Trophoblast cell (in vitro differentiated cells and primary cell): ENCODE data around the gene C11orf86.
"Not testable (repeated sequence)": the region's sequence is repeated elsewhere in the genome, so short reads cannot be mapped to it uniquely, and the experiment has no call there.

ENCODE experiments used
- DNase-seq, 2 donors: peaks; one replicate each; pipeline ENCODE4 v3.0.0-alpha.2; 2016
- H2AFZ ChIP-seq: 2 replicates; pipeline ENCODE4 v1.6.1; 2013; ENCODE audit warnings: low read length, moderate library complexity, mild to moderate bottlenecking; ENCODE audit not compliant: insufficient read depth, poor library complexity
- H2AK5ac ChIP-seq: 2 replicates; pipeline ENCODE4 v1.6.1; 2013; ENCODE audit warnings: mild to moderate bottlenecking, low read length
- H2BK120ac ChIP-seq: 2 replicates; pipeline ENCODE4 v1.6.1; 2013; ENCODE audit warnings: low read length, mild to moderate bottlenecking, moderate library complexity; ENCODE audit not compliant: insufficient read depth, poor library complexity
- H2BK12ac ChIP-seq: 2 replicates; pipeline ENCODE4 v1.6.1; 2013; ENCODE audit warnings: mild to moderate bottlenecking, low read length, moderate library complexity
- H2BK5ac ChIP-seq: 2 replicates; pipeline ENCODE4 v1.6.1; 2013; ENCODE audit warnings: low read length, low read depth, moderate library complexity, mild to moderate bottlenecking; ENCODE audit not compliant: poor library complexity
- H3K14ac ChIP-seq: 2 replicates; pipeline ENCODE4 v1.6.1; 2013; ENCODE audit warnings: mild to moderate bottlenecking, low read length
- H3K18ac ChIP-seq: 2 replicates; pipeline ENCODE4 v1.6.1; 2013; ENCODE audit warnings: mild to moderate bottlenecking, low read length
- H3K23ac ChIP-seq: 2 replicates; pipeline ENCODE4 v1.6.1; 2013; ENCODE audit warnings: low read length
- H3K27ac ChIP-seq: 2 replicates; pipeline ENCODE4 v1.5.1; 2013; ENCODE audit warnings: low read depth, mild to moderate bottlenecking, inconsistent platforms, low read length, moderate library complexity
- H3K27me3 ChIP-seq: 2 replicates; pipeline ENCODE4 v1.6.1; 2013; ENCODE audit warnings: inconsistent platforms, mild to moderate bottlenecking, low read length, moderate library complexity; ENCODE audit not compliant: insufficient read depth
- H3K36me3 ChIP-seq, 2 experiments: 1 replicate in 1 of 2; 2 replicates in 1 of 2; pipeline ENCODE4 v1.6.1; 2013; ENCODE audit warnings: low read length in 2 of 2, mild to moderate bottlenecking in 2 of 2, moderate library complexity in 1 of 2; ENCODE audit not compliant: insufficient read depth in 2 of 2, control insufficient read depth in 1 of 2
- H3K4ac ChIP-seq: 2 replicates; pipeline ENCODE4 v1.6.1; 2013; ENCODE audit warnings: low read depth, mild to moderate bottlenecking, low read length, moderate library complexity
- H3K4me1 ChIP-seq, 2 experiments: 1 replicate in 1 of 2; 2 replicates in 1 of 2; pipeline ENCODE4 v1.6.1; 2013; ENCODE audit warnings: low read length in 2 of 2, mild to moderate bottlenecking in 2 of 2, moderate library complexity in 1 of 2; ENCODE audit not compliant: insufficient read depth in 2 of 2, control insufficient read depth in 1 of 2
- H3K4me2 ChIP-seq: 2 replicates; pipeline ENCODE4 v1.6.1; 2013; ENCODE audit warnings: inconsistent platforms, mild to moderate bottlenecking, low read length, moderate library complexity
- H3K4me3 ChIP-seq: 2 replicates; pipeline ENCODE4 v1.5.1; 2013; ENCODE audit warnings: mild to moderate bottlenecking, low read depth, low read length, inconsistent platforms
- H3K79me1 ChIP-seq: one replicate; pipeline ENCODE4 v1.6.1; 2013; ENCODE audit warnings: low read length
- H3K79me2 ChIP-seq: 2 replicates; pipeline ENCODE4 v1.6.1; 2013; ENCODE audit warnings: low read length, mild to moderate bottlenecking; ENCODE audit not compliant: control insufficient read depth, insufficient read depth, poor library complexity
- H3K9ac ChIP-seq: 2 replicates; pipeline ENCODE4 v1.6.1; 2013; ENCODE audit warnings: mild to moderate bottlenecking, low read length
- H3K9me3 ChIP-seq: 2 replicates; pipeline ENCODE4 v1.6.1; 2013; ENCODE audit warnings: low read depth, mild to moderate bottlenecking, control low read depth, inconsistent platforms, low read length; ENCODE audit not compliant: insufficient read depth
- H4K12ac ChIP-seq: 2 replicates; pipeline ENCODE4 v1.6.1; 2013; ENCODE audit warnings: low read depth, mild to moderate bottlenecking, low read length, moderate library complexity
- H4K8ac ChIP-seq: 2 replicates; pipeline ENCODE4 v1.6.1; 2013; ENCODE audit warnings: low read depth, mild to moderate bottlenecking, low read length, moderate library complexity
- H4K91ac ChIP-seq: one replicate; pipeline ENCODE4 v1.6.1; 2013; ENCODE audit warnings: low read depth, mild to moderate bottlenecking, low read length, moderate library complexity
- WGBS: extraction: QIAGEN DNeasy Blood & Tissue Kit; methylation state at CpG from one replicate; pipeline ENCODE4 v1.1.7; 2013; ENCODE audit warnings: missing lambda C conversion rate; ENCODE audit not compliant: insufficient read length, insufficient coverage; ENCODE audit errors: extremely low coverage; 5-methylcytosine and 5-hydroxymethylcytosine counted together

The C11orf86 gene

DNA sequence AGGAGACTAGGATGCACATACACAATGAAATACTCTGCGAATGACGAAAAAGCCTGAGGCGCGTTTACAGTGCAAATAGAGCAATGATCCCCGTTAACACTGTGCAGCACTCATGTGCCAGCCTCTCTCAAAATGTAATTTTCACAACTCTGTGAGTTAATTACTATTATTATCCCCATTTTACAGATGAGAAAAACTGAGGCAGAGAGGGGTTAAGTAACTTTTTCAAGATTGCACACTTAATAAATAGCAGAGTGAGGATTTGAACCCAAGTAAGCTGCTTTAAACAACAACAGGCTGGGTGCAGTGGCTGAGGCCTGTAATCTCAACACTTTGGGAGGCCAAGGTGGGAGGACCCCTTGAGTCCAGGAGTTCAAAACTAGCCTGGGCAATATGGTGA lies 26.2 kb downstream of the C11orf86 start:
- H3K36me3 ChIP-seq, result no peaks in the 10 kb centered on the region
- no peaks in the 10 kb centered on the region for H3K79me2 ChIP-seq
- H2AFZ ChIP-seq, result no peak overlapping the region
- no peaks in the 10 kb centered on the region for H3K27me3 ChIP-seq
- peaks cover 4 to 9% of the 10 kb centered on the region in 2 experiments for H3K4me1 ChIP-seq
- H2BK12ac ChIP-seq, result no peak overlapping the region
- H2BK120ac ChIP-seq, result no peak overlapping the region
- no peak overlapping the region for H4K8ac ChIP-seq
- H4K91ac ChIP-seq, result no peak overlapping the region
- DNase-seq, result no peak
- no peak overlapping the region for H3K4me2 ChIP-seq
- H3K9me3 ChIP-seq, result peaks cover 1% of the 10 kb centered on the region
- H3K14ac ChIP-seq, result no peak overlapping the region
- H4K12ac ChIP-seq, result no peak overlapping the region
- H3K79me1 ChIP-seq, result peaks cover 1% of the 10 kb centered on the region
- no peak overlapping the region for H3K4ac ChIP-seq
- no CpG with 5 or more reads among the region's 5 CpGs for WGBS
- no peak overlapping the region for H3K9ac ChIP-seq
- no peak overlapping the region for H2BK5ac ChIP-seq
- no peak overlapping the region for H3K18ac ChIP-seq
- no peak overlapping the region for H2AK5ac ChIP-seq
- no peak overlapping the region for H3K23ac ChIP-seq
- H3K27ac ChIP-seq, result no peak overlapping the region
- no peak overlapping the region for H3K4me3 ChIP-seq

DNA sequence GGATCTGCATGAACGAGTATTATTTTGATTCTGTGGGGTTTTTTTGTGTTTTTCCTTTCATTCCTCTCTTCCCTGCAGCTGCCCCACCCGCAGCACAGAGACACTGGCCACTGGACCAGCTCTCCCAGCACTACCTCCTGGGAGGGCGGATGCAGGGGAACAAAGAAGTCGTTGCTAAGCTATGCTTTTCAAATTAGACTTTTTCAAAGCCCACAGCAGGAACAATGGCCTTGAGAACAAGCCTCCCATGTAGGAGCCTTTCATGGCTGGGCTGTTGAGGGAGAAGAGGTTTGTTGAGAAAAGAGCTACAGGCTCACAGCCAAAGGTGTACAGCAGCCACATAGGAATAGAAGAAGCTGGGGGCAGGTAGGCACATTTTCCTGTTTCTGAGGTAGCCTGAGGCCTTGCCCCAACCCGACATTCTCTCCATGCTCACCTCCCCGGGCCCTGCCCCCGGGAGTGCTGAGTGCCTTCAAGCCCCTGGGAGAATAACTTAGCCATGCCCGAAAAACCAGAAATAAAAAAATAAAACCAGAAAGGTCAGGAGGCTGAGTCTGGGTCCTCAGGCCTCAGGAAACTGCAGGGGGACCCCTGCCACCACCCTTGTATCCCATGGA lies 27.3 kb downstream of the C11orf86 start:
- Histone ChIP-seq H3K27me3 (no peaks in the 10 kb centered on the region), H2BK5ac (no peak overlapping the region), H3K23ac (no peak overlapping the region), H3K4me3 (no peak overlapping the region), H2BK12ac (no peak overlapping the region), H4K8ac (no peak overlapping the region), H3K27ac (no peak overlapping the region), H3K79me1 (no peaks in the 10 kb centered on the region), H3K79me2 (no peaks in the 10 kb centered on the region), H3K14ac (no peak overlapping the region), H4K12ac (no peak overlapping the region), H2AK5ac (no peak overlapping the region), H2BK120ac (no peak overlapping the region), H3K9ac (no peak overlapping the region), H3K4ac (no peak overlapping the region), H3K4me1 (peaks cover under 1 to 4% of the 10 kb centered on the region in 2 experiments), H3K18ac (no peak overlapping the region), H2AFZ (peak overlapping the region; percentile 9), H3K9me3 (no peaks in the 10 kb centered on the region), H3K36me3 (no peaks in the 10 kb centered on the region), H4K91ac (no peak overlapping the region), H3K4me2 (no peak overlapping the region)
- no CpG with 5 or more reads among the region's 8 CpGs for WGBS
- no peak for DNase-seq

DNA sequence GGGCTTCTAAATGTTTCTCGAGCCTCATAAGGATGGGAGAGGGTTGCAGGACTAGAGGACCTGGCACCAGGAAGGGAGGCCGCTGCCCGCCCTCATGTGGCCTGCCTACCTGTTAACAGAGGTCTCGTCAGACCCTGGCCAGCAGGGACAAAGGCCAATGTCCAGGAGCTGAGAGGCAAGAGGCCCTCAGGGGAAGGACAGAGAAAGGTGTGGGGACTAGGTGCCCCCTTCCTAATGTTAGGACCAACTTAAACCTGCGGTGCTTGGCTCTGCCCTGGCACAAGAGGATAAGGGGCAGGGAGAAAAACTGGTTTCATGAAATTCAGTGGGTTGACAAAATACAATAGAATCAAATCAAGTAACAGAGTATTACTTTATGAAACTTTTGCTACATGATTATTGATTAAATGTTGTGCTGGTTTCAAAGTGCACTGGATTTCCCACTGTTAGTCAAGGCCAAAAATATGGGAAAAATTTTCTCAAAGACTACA lies 27.9 kb downstream of the C11orf86 start:
- Histone ChIP-seq H3K27me3 (no peaks in the 10 kb centered on the region), H4K8ac (no peak overlapping the region), H3K14ac (no peak overlapping the region), H3K79me1 (no peaks in the 10 kb centered on the region), H3K27ac (no peak overlapping the region), H3K36me3 (no peaks in the 10 kb centered on the region), H3K79me2 (no peaks in the 10 kb centered on the region), H2BK5ac (no peak overlapping the region), H3K4ac (no peak overlapping the region), H4K12ac (no peak overlapping the region), H3K4me2 (no peak overlapping the region), H2BK120ac (peak overlapping the region; percentile 36), H3K9me3 (no peaks in the 10 kb centered on the region), H2AFZ (no peak overlapping the region), H3K4me1 (peaks cover 0 to 4% of the 10 kb centered on the region in 2 experiments), H3K18ac (no peak overlapping the region), H3K23ac (no peak overlapping the region), H3K4me3 (no peak overlapping the region), H3K9ac (no peak overlapping the region), H4K91ac (no peak overlapping the region), H2BK12ac (no peak overlapping the region), H2AK5ac (no peak overlapping the region)
- no CpG with 5 or more reads among the region's 5 CpGs for WGBS
- DNase-seq, result no peak

DNA sequence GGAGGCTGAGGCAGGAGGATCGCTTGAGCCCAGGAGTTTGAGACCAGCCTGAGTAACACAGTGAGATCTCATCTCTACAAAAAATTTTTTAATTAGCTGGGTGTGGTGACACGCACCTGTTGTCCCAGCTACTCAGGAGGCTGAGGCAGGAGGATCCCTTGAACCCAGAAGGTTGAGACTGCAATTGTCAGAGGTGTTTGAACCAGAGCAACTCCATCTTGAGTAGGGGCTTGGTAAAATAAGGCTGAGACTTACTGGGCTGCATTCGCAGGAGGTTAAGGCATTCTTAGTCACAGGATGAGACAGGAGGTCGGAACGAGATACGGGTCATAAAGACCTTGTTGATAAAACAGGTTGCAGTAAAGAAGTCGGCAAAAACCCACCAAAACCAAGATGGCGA lies 30.1 kb downstream of the C11orf86 start:
- not testable (repeated sequence) for H3K9me3 ChIP-seq, H4K91ac ChIP-seq, H2BK12ac ChIP-seq, H2AFZ ChIP-seq, H3K27me3 ChIP-seq, H2BK120ac ChIP-seq, H3K79me1 ChIP-seq, H2AK5ac ChIP-seq, H3K9ac ChIP-seq, H3K14ac ChIP-seq, H3K36me3 ChIP-seq, H3K23ac ChIP-seq, H3K4me2 ChIP-seq, H3K27ac ChIP-seq, H4K8ac ChIP-seq, H2BK5ac ChIP-seq, H3K4me1 ChIP-seq, H3K4ac ChIP-seq, H4K12ac ChIP-seq, H3K4me3 ChIP-seq, H3K79me2 ChIP-seq, H3K18ac ChIP-seq
- no CpG with 5 or more reads among the region's 8 CpGs for WGBS
- DNase-seq, result peak in 1 of 2 donors; percentile 39
